ENCODE measurements around the gene RALGAPA2. TPM values are rescaled to one million over a fixed set of nuclear protein-coding genes. Genes with fewer than 3 reads are reported as not detected.

Gene RALGAPA2
- total RNA-seq, 1 experiment from 2014 or later, result 9.8 TPM

GRCh38 chr20:20488388-20488787, 224.1 kb downstream of the RALGAPA2 start:
- intact Hi-C loops (cut with micrococcal nuclease), result loop anchor here (5.0 kb wide), 1 partner anchor 59 kb away; no protein-coding TSS in a partner anchor
- TF ChIP-seq, protein P1, sequence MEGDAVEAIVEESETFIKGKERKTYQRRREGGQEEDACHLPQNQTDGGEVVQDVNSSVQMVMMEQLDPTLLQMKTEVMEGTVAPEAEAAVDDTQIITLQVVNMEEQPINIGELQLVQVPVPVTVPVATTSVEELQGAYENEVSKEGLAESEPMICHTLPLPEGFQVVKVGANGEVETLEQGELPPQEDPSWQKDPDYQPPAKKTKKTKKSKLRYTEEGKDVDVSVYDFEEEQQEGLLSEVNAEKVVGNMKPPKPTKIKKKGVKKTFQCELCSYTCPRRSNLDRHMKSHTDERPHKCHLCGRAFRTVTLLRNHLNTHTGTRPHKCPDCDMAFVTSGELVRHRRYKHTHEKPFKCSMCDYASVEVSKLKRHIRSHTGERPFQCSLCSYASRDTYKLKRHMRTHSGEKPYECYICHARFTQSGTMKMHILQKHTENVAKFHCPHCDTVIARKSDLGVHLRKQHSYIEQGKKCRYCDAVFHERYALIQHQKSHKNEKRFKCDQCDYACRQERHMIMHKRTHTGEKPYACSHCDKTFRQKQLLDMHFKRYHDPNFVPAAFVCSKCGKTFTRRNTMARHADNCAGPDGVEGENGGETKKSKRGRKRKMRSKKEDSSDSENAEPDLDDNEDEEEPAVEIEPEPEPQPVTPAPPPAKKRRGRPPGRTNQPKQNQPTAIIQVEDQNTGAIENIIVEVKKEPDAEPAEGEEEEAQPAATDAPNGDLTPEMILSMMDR (IDR thresholded peaks at IDR 0.05; ENCODE audit: unreplicated experiment), result no peak
- H3K4me3 Mint-ChIP-seq (ENCODE audit: unreplicated experiment), result no peak overlapping the region

DNA sequence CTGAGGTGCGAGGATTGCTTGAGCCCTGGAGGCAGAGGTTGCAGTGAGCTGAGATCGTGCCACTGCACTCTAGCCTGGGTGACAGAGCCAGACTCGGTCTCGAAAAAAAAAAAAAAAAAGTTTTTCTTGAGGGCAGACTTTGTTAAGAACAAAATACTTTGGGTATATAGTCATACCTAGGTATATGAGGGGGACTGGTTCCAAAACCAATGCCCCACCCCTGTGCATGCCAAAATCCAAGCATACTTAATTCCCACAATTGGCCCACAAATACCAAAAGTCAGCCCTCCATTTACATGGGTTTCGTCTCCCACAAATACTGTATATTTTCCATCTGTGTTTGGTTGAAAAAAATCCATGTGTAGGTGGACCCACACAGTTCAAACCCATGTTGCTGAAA, 224.6 kb downstream of the RALGAPA2 start:
- H3K4me3 Mint-ChIP-seq (ENCODE audit: unreplicated experiment), result no peak overlapping the region
- H3K9me3 Mint-ChIP-seq (ENCODE audit: unreplicated experiment), result no peaks in the 10 kb centered on the region
- CTCF ChIA-PET, result interaction anchor here (0.6 to 1.4 kb wide), 2 partner anchors 13 to 542 kb away, joined by 3 to 4 read pairs; no protein-coding TSS in a partner anchor
- H3K4me1 Mint-ChIP-seq (ENCODE audit: insufficient read depth, unreplicated experiment), result peaks cover 22% of the 10 kb centered on the region
- intact Hi-C loops (cut with micrococcal nuclease), result loop anchor here (5.0 kb wide), 1 partner anchor 59 kb away; no protein-coding TSS in a partner anchor
- TF ChIP-seq, protein P1 (IDR thresholded peaks at IDR 0.05; ENCODE audit: unreplicated experiment), result no peak
- H3K36me3 Mint-ChIP-seq (ENCODE audit: insufficient read depth, unreplicated experiment), result peaks cover 11% of the 10 kb centered on the region
- POLR2A ChIA-PET, result no interaction called here
- no peak overlapping the region for H3K27ac Mint-ChIP-seq (ENCODE audit: low read depth, unreplicated experiment)
- BruUV-seq (replicated peaks), result no TSS peak
- DNase-seq (ENCODE audit: unreplicated experiment), result peak; percentile 13
- H3K27me3 Mint-ChIP-seq (ENCODE audit: insufficient read depth, unreplicated experiment), result no peaks in the 10 kb centered on the region

More at GRCh38 chr20:20488388-20488787, 224.1 kb downstream of the RALGAPA2 start:
- CTCF ChIA-PET, result interaction anchor here (0.6 to 1.1 kb wide), 3 partner anchors 10 to 541 kb away, joined by 3 read pairs; no protein-coding TSS in a partner anchor
- BruUV-seq (replicated peaks), result no TSS peak
- no peaks in the 10 kb centered on the region for H3K9me3 Mint-ChIP-seq (ENCODE audit: unreplicated experiment)
- peaks cover 11% of the 10 kb centered on the region for H3K36me3 Mint-ChIP-seq (ENCODE audit: insufficient read depth, unreplicated experiment)
- H3K27ac Mint-ChIP-seq (ENCODE audit: low read depth, unreplicated experiment), result peak overlapping the region; percentile 86
- H3K27me3 Mint-ChIP-seq (ENCODE audit: insufficient read depth, unreplicated experiment), result no peaks in the 10 kb centered on the region
- no peak for DNase-seq (ENCODE audit: unreplicated experiment)
- POLR2A ChIA-PET, result interaction anchor here (0.5 to 1.1 kb wide), 6 partner anchors 9 to 471 kb away, joined by 3 read pairs; partner anchors contain the start of gene NAA20
- peaks cover 22% of the 10 kb centered on the region for H3K4me1 Mint-ChIP-seq (ENCODE audit: insufficient read depth, unreplicated experiment)

- CTCF ChIA-PET, result interaction anchor here (0.6 kb wide), 1 partner anchor 43 kb away, joined by 3 read pairs; no protein-coding TSS in a partner anchor
- intact Hi-C loops (cut with micrococcal nuclease), result no loop called here
- Mint-ChIP-seq H3K36me3 (ENCODE audit: insufficient read depth, unreplicated experiment) (peaks cover 11% of the 10 kb centered on the region), H3K4me1 (ENCODE audit: insufficient read depth, unreplicated experiment) (peaks cover 14% of the 10 kb centered on the region), H3K9me3 (ENCODE audit: unreplicated experiment) (no peaks in the 10 kb centered on the region), H3K27me3 (ENCODE audit: insufficient read depth, unreplicated experiment) (no peaks in the 10 kb centered on the region), H3K27ac (ENCODE audit: low read depth, unreplicated experiment) (no peak overlapping the region), H3K4me3 (ENCODE audit: unreplicated experiment) (no peak overlapping the region)
- no TSS peak for BruUV-seq (replicated peaks)
- TF ChIP-seq, protein P1 (IDR thresholded peaks at IDR 0.05; ENCODE audit: unreplicated experiment), result no peak
- POLR2A ChIA-PET, result interaction anchor here (1.7 kb wide), 1 partner anchor 23 kb away, joined by 4 read pairs; no protein-coding TSS in a partner anchor
- DNase-seq (ENCODE audit: unreplicated experiment), result no peak
Measured at GRCh38 chr20:20483328-20483727, 229.1 kb downstream of the RALGAPA2 start.

DNA sequence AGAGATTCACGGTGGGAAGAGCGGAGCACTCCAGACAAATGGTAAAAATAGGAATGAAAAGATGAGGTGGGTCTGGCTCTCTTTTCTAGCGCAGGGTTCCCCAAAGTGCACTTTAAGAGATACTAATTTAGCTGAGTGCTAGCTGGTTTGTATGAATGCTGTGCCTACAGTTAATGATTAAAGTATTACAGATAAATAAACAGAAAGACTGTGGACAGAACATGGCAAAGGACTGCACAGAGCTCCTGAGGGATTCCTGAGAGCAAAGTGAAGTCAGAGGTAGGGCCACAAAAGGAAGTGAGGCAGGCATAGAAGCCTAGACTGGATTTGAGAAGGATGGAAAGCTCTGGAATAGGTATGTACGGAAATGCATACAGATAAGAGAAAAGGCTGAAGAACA, 230.0 kb downstream of the RALGAPA2 start:
- Mint-ChIP-seq H3K9me3 (ENCODE audit: unreplicated experiment) (no peaks in the 10 kb centered on the region), H3K4me3 (ENCODE audit: unreplicated experiment) (no peak overlapping the region), H3K27me3 (ENCODE audit: insufficient read depth, unreplicated experiment) (no peaks in the 10 kb centered on the region), H3K4me1 (ENCODE audit: insufficient read depth, unreplicated experiment) (peaks cover 9% of the 10 kb centered on the region), H3K27ac (ENCODE audit: low read depth, unreplicated experiment) (no peak overlapping the region), H3K36me3 (ENCODE audit: insufficient read depth, unreplicated experiment) (peaks cover 11% of the 10 kb centered on the region)
- no peak for DNase-seq (ENCODE audit: unreplicated experiment)
- BruUV-seq (replicated peaks), result no TSS peak
- ChIA-PET CTCF (interaction anchor here (0.6 to 1.3 kb wide), 3 partner anchors 7 to 77 kb away, joined by 3 to 4 read pairs (median 4); no protein-coding TSS in a partner anchor), POLR2A (interaction anchor here (1.7 kb wide), 1 partner anchor 24 kb away, joined by 4 read pairs; no protein-coding TSS in a partner anchor)
- intact Hi-C loops (cut with micrococcal nuclease), result no loop called here
- TF ChIP-seq, protein P1 (IDR thresholded peaks at IDR 0.05; ENCODE audit: unreplicated experiment), result no peak

All from MCF 10A (cell line).